GM12878 (cell line): ENCODE measurements around the gene GJB1. TPM values are rescaled to one million over a fixed set of nuclear protein-coding genes. Genes with fewer than 3 reads are reported as not detected.

ENCODE experiments used
- ATAC-seq: fragments of 200-7000 bp; cut with Tn5 transposase; 3 replicates; pipeline ENCODE4 v1.9.1; 2020; ENCODE audit warnings: mild to moderate bottlenecking, moderate library complexity
- BruUV-seq: library from RNA; stranded (reverse); fragments of 400-500 nt; replicated peaks from 2 replicates; lab custom pipeline; 2021; lab: Mats Ljungman, UMichigan
- CTCF ChIA-PET: fragments of 300-600 bp; sonication (Branson Sonifier 250); formaldehyde crosslinking; extraction: SDS; loops from one replicate; lab custom pipeline; 2021; ENCODE audit warnings: inconsistent platforms; lab: Yijun Ruan, JAX
- POLR2A ChIA-PET: fragments of 350-600 bp; formaldehyde crosslinking; extraction: SDS; loops from one replicate; lab custom pipeline; 2021; ENCODE audit warnings: inconsistent platforms; lab: Charles Lee
- RAD21 ChIA-PET: fragments of 300-600 bp; sonication (Branson Sonifier 250); formaldehyde crosslinking; loops from one replicate; lab custom pipeline; 2023; ENCODE audit warnings: antibody characterized with exemption; ENCODE audit not compliant: unreplicated experiment; lab: Charles Lee
- SMC1A ChIA-PET: fragments of 300-600 bp; sonication (Branson Sonifier 250); formaldehyde crosslinking; loops from one replicate; lab custom pipeline; 2023; ENCODE audit not compliant: unreplicated experiment, uncharacterized antibody; lab: Charles Lee
- DNase-seq: peaks from one replicate; pipeline ENCODE4 v3.0.0-alpha.2; 2011; ENCODE audit warnings: low read depth, low spot score
- FAIRE-seq: peaks from 3 replicates; lab custom pipeline; 2011; peaks lifted over from hg19 to GRCh38; lab: Jason Lieb, UNC
- H2AFZ ChIP-seq: 2 replicates; pipeline ENCODE4 v1.6.0; 2011; ENCODE audit warnings: low read depth, low read length, control low read depth; ENCODE audit not compliant: control insufficient read depth
- H3K27ac ChIP-seq: 2 replicates; pipeline ENCODE4 v1.5.1; 2011; ENCODE audit warnings: control low read depth; ENCODE audit not compliant: control insufficient read depth, insufficient read depth
- H3K27me3 ChIP-seq, 2 experiments: replicated peaks in 1 of 2; 2 replicates each; pipeline versions ENCODE4 v1.6.0 to v1.6.1; 2011; ENCODE audit warnings: low read length in 1 of 2; ENCODE audit not compliant: control insufficient read depth in 2 of 2, insufficient read depth in 2 of 2
- H3K36me3 ChIP-seq, 2 experiments: 2 replicates each; pipeline ENCODE4 v1.5.1; 2011; ENCODE audit warnings: low read length in 1 of 2; ENCODE audit not compliant: control insufficient read depth in 2 of 2, insufficient read depth in 2 of 2
- H3K4me1 ChIP-seq: 2 replicates; pipeline ENCODE4 v1.6.1; 2011; ENCODE audit warnings: mild to moderate bottlenecking, low read length, moderate library complexity, mixed read lengths; ENCODE audit not compliant: control insufficient read depth, insufficient read depth
- H3K4me2 ChIP-seq: 2 replicates; pipeline ENCODE4 v1.6.0; 2011; ENCODE audit warnings: control low read depth; ENCODE audit not compliant: control insufficient read depth, insufficient read depth
- H3K4me3 ChIP-seq: fragments of 200-600 bp; sonication (generic); 2 replicates; pipeline ENCODE4 v1.5.1; 2016
- H3K79me2 ChIP-seq: 2 replicates; pipeline ENCODE4 v1.6.0; 2011; ENCODE audit warnings: low read length; ENCODE audit not compliant: control insufficient read depth, insufficient read depth
- H3K9ac ChIP-seq: 2 replicates; pipeline ENCODE4 v1.8.0; 2011; ENCODE audit warnings: low read length, control low read depth, mixed read lengths; ENCODE audit not compliant: control insufficient read depth, insufficient read depth
- H3K9me3 ChIP-seq: replicated peaks from 3 replicates; pipeline ENCODE4 v1.5.1; 2011; ENCODE audit warnings: mild to moderate bottlenecking, low read length; ENCODE audit not compliant: control insufficient read depth, insufficient read depth
- H4K20me1 ChIP-seq: 2 replicates; pipeline ENCODE4 v1.6.0; 2011; ENCODE audit not compliant: control insufficient read depth, insufficient read depth
- ASH2L ChIP-seq: fragments of 300-600, 200-600 bp; sonication (generic); IDR thresholded peaks from 2 replicates; pipeline ENCODE4 v1.6.1; 2017; ENCODE audit warnings: low read depth, mild to moderate bottlenecking, borderline replicate concordance
- CEBPB ChIP-seq, 2 experiments: fragments of 150-350 bp in 1 of 2; IDR thresholded peaks; 2 replicates each; pipeline ENCODE4 v1.6.1; 2012 to 2014; ENCODE audit warnings: low read depth in 2 of 2, low read length in 2 of 2, borderline replicate concordance in 1 of 2, inconsistent platforms in 1 of 2
- CHD1 ChIP-seq: IDR thresholded peaks from 2 replicates; pipeline ENCODE4 v1.6.1; 2012; ENCODE audit warnings: low read depth, low read length, improper control_type of control experiment
- HDAC2 ChIP-seq: fragments of 200-600 bp; sonication (generic); IDR thresholded peaks from 2 replicates; pipeline ENCODE4 v1.6.1; 2017
- TAF1 ChIP-seq: IDR thresholded peaks from 2 replicates; pipeline ENCODE4 v1.6.1; 2011; ENCODE audit warnings: mild to moderate bottlenecking, low read depth, low read length, borderline replicate concordance
- ZNF24 ChIP-seq: fragments of 450-650 bp; IDR thresholded peaks from 2 replicates; pipeline ENCODE4 v1.6.1; 2017; ENCODE audit warnings: antibody characterized with exemption, mild to moderate bottlenecking
- ZZZ3 ChIP-seq: IDR thresholded peaks from 2 replicates; pipeline ENCODE4 v1.6.1; 2011; ENCODE audit warnings: low read depth; ENCODE audit not compliant: control insufficient read depth, insufficient read length
- WGBS: methylation state at CpG from one replicate; pipeline ENCODE4 v1.1.6; 2016; ENCODE audit warnings: low lambda C conversion rate; ENCODE audit not compliant: insufficient replicate concordance, insufficient coverage; ENCODE audit errors: missing lambda C conversion rate; 5-methylcytosine and 5-hydroxymethylcytosine counted together
- in situ Hi-C: fragments of 300-500 bp; cut with MboI; formaldehyde crosslinking; loops from 9 replicates; pipeline ENCODE4 v1.14.3; 2018; ENCODE audit warnings: mixed read lengths
- intact Hi-C: fragments of 100-400 bp; cut with micrococcal nuclease; formaldehyde crosslinking; loops from one replicate; pipeline ENCODE4 v1.14.2; 2022; ENCODE audit not compliant: unreplicated experiment
- polyA plus RNA-seq, 11 experiments: library from polyadenylated mRNA; depleted of rRNA in 4 of 11; unstranded in 6 of 11; stranded (reverse) in 5 of 11; fragments of >200 nt; fragmentation: Nextera tagmentation in 4 of 11; fragmentation: Illumina TruSeq in 1 of 11; extraction: Ambion mirVana in 4 of 11; extraction: Trizol in 1 of 11; gene quantifications; 1 replicate in 1 of 11; 2 replicates in 10 of 11; pipeline versions ENCODE4 v1.2.1 to v1.2.3, GENCODE V29; 2011 to 2016; ENCODE audit warnings: inconsistent platforms in 2 of 11, missing spikeins in 2 of 11, low read depth in 1 of 11
- total RNA-seq, 4 experiments: library from RNA; depleted of rRNA in 3 of 4; stranded (reverse); fragments of >200 nt in 3 of 4; fragmentation: Illumina TruSeq in 1 of 4; extraction: Trizol in 1 of 4; gene quantifications; 2 replicates each; pipeline versions ENCODE4 v1.2.1 to v1.2.3, GENCODE V29; 2013 to 2021
- TF ChIP-seq, protein P1 (sequence below): fragments of 450-650 bp; IDR thresholded peaks from 2 replicates; pipeline ENCODE4 v1.6.1; 2014; ENCODE audit warnings: mild to moderate bottlenecking

Gene GJB1
- total and polyA plus RNA-seq, 10 of the 15 experiments (the other 5 are each of a cell fraction or from before 2014, with no cell fraction given) = not detected

GRCh38 chrX:71183341-71183740, 39.7 kb upstream of the GJB1 start:
- intact Hi-C loops = loop anchor here (5.0 kb wide), 1 partner anchor 69 kb away; the partner anchor contains the start of gene ZMYM3
- Histone ChIP-seq H3K4me2 (no peak overlapping the region), H3K4me1 (no peaks in the 10 kb centered on the region), H2AFZ (no peak overlapping the region)
- no peak for ATAC-seq
- SMC1A ChIA-PET = interaction anchor here (2.0 to 4.4 kb wide), 3 partner anchors 9 to 100 kb away, joined by 8 to 43 read pairs (median 10); partner anchors contain the start of gene NONO
- TF ChIP-seq ZZZ3 (no peak), HDAC2 (no peak), CHD1 (no peak), ASH2L (no peak), CEBPB (IDR thresholded peaks at IDR 0.05; ENCODE audit: borderline replicate concordance in 1 of 2, low read depth in 2 of 2, low read length in 2 of 2) (no peak), ZNF24 (no peak), TAF1 (no peak)
- TF ChIP-seq, protein P1, sequence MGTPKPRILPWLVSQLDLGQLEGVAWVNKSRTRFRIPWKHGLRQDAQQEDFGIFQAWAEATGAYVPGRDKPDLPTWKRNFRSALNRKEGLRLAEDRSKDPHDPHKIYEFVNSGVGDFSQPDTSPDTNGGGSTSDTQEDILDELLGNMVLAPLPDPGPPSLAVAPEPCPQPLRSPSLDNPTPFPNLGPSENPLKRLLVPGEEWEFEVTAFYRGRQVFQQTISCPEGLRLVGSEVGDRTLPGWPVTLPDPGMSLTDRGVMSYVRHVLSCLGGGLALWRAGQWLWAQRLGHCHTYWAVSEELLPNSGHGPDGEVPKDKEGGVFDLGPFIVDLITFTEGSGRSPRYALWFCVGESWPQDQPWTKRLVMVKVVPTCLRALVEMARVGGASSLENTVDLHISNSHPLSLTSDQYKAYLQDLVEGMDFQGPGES = no peak
- TF ChIP-seq, all 136 proteins: peak for 0
- in situ Hi-C loops = no loop called here
- no peaks in the 10 kb centered on the region; the same call in 1 of the 2 replicates for H3K79me2 ChIP-seq
- no peak overlapping the region for H3K4me3 ChIP-seq
- no peaks in the 10 kb centered on the region for H3K9me3 ChIP-seq
- ChIA-PET RAD21 (interaction anchor here (1.2 to 4.8 kb wide), 4 partner anchors 9 to 183 kb away, joined by 4 to 49 read pairs (median 12); partner anchors contain the start of genes NONO and TAF1), CTCF (interaction anchor here (1.6 to 7.2 kb wide), 3 partner anchors 10 to 82 kb away, joined by 7 to 55 read pairs (median 10); no protein-coding TSS in a partner anchor), POLR2A (interaction anchor here (0.5 to 7.8 kb wide), 7 partner anchors 9 to 157 kb away, joined by 3 to 76 read pairs (median 10); partner anchors contain the start of genes IL2RG, MED12 and NONO)
- H3K36me3 ChIP-seq = no peaks in the 10 kb centered on the region; a peak in 1 of 4 replicates
- H4K20me1 ChIP-seq = no peaks in the 10 kb centered on the region
- BruUV-seq = no TSS peak
- DNase-seq = no peak
- H3K27me3 ChIP-seq = no peaks in the 10 kb centered on the region
- no peak for FAIRE-seq
- no peak overlapping the region for H3K9ac ChIP-seq
- WGBS = 53% methylated on average over 6 of the region's 6 CpGs
- H3K27ac ChIP-seq = no peak overlapping the region
